ENCODE measurements around the gene PRR13.
"Not testable (repeated sequence)": the region's sequence is repeated elsewhere in the genome, so short reads cannot be mapped to it uniquely, and the experiment has no call there.

PRR13 gene

DNA sequence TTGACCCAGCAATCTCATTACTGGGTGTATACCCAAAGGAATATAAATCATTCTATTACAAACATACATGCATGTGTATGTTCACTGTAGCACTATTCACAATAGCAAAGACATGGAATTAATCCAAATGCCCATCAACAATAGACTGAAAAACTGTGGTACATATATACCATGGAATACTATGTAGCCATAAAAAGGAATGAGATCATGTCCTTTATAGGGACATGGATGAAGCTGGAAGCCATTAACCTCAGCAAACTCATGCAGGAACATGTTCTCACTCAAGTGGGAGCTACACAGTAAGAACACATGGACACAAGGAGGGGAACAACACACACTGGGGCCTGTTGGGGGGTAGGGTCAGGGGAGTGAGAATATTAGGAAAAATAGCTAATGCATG, 2.0 kb upstream of the PRR13 start:
- DNase-seq (ENCODE audit: low read depth) = not testable (repeated sequence)

DNA sequence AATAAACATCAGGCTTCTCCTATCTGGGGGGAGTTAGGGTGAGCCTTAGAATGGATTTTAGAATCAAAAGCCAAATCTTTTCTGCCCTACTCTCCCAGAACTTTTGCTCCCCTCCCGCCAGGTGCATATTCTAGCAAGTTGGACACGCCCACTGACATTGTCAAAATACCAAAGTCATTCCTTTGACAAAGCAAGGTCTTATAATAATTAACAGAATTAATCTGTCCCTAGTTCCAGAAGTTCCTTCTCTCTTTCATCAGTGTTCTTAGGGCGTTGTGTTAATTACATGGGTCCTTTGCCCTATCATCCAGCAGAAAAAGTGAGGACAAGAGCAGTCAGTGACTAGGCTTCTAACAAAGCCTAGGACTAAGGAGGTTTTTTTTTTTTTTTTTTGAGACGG, 2.4 kb downstream of the PRR13 start:
- DNase-seq (ENCODE audit: low read depth) = no peak

DNA sequence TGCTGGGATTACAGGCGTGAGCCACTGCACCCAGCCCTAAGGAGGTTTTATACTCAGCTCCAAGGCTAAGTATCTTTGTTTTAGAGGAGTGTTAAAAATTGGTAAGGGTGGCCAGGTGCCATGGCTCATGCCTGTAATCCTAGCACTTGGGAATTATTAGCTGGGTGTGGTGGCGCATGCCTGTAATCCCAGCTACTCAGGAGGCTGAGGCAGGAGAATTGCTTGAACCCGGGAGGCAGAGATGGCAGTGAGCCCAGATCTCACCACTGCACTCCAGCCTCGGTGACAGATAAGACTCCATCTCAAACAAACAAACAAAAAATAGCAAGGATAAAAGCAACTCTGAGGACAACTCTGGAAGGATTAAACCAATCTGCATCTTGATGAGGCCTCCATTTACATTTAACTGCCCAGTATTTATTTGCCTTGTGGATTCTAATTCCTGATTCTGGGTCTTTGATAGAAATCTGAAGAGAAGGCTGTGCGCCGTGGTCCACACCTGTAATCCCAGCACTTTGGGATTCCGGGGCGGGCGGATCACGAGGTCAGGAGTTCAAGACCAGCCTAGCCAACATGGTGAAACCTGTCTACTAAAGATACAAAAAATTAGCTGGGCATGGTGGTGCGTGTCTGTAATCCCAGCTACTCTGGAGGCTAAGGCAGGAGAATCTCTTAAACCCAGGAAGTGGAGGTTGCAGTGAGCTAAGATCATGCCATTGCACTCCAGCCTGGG, 3.2 kb downstream of the PRR13 start:
- not testable (repeated sequence) for DNase-seq (ENCODE audit: low read depth)

DNA sequence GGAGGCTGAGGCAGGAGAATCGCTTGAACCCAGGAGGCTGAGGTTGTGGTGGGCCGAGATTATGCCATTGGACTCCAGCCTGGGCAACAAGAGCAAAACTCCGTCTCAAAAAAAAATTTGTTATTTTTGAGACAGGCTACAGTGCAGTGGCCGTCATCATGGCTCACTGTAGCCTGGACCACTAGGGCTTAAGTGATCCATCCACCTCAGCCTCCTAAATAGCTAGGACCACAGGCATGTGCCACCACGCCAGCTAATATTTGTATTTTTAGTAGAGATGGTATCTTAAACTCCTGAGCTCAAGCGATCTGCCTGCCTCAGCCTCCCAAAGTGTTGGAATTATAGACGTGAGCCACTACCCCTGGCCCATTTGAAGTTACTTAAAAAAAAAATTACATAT, 9.4 kb downstream of the PRR13 start:
- DNase-seq (ENCODE audit: low read depth) = no peak

DNA sequence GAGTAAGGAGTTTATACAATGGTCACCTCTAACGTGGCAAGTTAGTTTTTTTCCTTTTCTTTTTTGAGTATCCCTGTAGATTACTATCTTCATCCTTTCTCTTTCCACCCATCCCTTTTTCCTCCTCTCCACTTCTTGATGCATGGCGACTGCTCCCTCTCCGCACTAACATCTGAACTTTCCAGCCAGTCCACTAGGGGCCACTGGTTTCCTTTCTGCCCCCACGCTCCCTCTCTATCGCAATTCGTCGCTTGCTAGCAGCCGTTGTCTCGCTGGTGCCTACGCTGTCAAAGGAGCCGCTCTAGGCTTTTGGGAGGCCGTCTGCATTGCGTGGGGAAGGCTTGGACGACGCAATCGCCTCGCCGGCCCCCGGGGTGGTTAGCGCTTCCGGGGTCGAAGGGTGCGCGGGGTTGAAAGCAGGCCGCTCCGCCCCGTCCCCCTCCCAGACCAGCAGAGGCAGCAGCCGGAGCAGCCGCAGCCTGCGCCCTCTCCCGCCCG, 10.2 kb downstream of the PRR13 start, which contains the start of gene PCBP2:
TSS of gene PCBP2 (plus strand) at position 442 of the 498 bp plus-strand sequence. CDS start 2,699 bp downstream, outside the sequence.
- peak; percentile 93 for DNase-seq (ENCODE audit: low read depth)

DNA sequence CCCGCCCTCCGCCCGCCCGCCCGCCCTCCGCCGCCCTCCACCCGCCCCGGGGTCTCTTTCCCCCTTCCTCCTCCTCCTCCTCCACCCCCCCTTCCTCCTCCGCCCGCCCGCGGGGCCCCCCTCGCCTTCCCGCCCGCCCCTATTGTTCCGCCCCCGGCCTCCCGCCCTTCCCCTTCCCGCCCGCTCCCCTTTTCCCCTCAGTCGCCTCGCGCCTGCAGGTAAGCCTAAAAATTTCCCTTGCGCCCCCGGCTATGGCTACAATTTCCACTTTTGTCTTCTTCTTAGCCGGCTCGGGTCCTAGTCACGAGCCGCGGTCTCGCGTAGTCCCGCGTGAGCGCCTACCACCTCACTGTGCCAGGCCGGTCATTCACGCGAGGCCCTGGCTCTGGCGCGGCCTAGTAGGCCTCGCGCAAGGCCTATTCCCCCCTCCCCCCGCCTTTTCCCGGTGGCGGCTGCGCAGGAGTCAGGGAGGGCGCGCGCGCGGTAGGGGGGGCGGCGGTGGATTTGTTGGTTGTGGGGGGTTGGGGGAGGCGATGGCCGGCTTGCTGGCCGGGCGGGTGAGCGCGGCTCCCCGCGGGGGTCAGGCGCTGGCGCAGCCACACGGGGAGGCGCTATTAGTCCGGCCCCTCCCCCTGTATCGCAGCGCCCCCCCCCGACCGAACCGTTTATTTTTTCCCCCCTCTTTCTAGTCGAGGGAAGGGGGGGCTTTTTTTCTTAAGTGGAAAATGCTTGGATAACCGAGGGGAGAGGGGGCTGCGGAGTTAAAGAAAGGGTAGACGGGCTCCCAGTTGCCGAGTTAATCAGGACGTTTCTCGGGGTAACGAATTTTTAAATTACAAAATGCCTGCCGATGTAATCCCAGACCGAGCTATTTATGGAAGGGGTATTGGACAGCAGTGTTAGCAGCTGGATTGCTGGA, 10.9 kb downstream of the PRR13 start:
- DNase-seq (ENCODE audit: low read depth) = peak; percentile 57

DNA sequence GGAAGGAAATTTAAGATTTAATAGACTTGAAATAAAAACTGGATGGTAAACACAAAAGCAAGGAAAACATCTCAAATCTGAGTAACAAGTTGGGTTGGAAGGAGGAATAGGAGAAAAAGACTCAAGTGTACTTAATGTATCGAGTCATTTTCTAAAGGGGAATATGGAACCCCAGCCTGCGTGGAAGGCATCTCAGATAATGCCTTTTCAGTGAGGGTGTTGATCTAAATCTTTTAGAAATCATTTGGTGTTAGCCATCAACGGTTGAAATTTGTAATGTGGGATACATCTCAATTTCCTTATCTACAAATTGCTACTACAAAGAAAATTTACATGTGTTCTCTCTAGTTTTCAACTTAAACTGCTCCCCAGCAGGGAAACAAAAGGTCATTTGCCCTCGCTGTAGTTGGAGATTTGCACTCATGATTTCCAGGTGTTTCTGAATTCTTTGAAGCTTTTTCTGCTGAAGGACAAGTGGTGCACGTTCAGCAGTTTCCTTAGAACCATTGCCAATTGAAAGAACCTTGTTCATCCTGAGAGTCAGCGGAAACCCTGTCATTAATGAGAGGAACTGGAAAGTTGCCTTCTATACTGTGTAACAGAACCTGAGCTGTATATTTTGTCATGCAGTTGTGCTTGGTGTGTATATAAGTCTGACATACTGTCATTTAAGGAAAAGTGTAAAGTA, 12.6 kb downstream of the PRR13 start:
- no peak for DNase-seq (ENCODE audit: low read depth)

DNA sequence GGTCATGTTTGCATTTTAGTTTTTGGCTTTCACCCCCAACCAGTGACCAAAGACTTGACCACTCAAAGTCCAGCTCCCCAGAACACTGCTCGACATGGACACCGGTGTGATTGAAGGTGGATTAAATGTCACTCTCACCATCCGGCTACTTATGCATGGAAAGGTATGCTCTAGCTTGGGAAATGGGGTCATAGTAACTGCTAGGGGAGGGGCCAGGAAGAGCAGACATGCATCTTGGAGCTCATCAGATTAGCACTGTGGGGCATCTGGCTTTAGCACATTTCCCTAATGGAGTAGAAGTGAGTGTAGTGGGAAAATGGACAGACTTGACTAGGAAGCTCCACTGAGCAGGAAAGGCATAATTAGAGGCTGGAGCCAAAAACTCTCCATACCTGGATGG, 13.2 kb downstream of the PRR13 start:
- no peak for DNase-seq (ENCODE audit: low read depth)

DNA sequence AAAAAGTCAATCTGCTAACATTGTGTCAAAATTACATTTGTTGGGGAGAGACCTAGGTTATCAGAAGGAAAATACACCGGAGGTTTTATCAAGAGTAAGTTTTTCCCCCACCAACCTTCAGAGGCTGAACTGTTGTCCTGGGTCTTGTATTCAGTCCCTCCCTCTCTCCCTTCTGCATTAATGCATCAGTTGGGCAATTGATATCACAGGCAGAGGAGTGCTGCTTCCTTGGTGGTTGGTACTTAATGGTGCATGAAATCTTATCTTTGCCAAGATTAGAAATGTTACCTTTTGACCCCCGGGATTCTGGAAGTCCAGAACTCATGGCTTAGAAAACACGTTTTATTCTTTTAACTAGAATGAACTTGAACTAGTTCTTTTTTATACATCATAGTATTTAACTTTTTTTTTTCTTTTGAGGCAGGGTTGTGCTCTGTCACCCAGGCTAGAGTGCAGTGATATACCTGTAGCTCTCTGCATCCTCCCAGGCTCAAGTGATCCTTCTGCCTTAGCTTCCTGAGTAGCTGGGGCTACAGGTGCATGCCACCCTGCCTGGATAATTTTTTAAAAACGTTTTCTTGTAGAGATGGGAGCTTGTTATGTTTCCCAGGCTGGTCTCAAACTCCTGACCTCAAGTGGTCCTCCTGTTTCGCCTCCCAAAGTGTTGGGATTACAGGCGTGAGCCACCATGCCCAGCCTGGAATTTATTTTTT, 15.3 kb downstream of the PRR13 start:
- no peak for DNase-seq (ENCODE audit: low read depth)

DNA sequence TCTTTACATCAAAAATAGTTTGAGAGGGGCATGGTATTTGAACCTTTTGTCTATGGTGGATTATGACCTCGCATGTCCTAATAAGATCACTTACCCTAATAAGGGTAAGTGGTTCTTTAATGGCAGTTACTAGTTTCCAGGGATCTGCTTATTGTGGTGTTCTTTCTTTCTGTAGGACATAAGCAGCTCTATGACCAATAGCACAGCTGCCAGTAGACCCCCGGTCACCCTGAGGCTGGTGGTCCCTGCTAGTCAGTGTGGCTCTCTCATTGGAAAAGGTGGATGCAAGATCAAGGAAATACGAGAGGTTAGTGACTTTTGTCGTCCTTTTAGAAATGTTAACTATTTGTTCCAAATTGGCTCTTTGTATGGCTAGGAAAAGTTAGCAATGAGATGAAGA, 17.6 kb downstream of the PRR13 start:
- DNase-seq (ENCODE audit: low read depth) = no peak

DNA sequence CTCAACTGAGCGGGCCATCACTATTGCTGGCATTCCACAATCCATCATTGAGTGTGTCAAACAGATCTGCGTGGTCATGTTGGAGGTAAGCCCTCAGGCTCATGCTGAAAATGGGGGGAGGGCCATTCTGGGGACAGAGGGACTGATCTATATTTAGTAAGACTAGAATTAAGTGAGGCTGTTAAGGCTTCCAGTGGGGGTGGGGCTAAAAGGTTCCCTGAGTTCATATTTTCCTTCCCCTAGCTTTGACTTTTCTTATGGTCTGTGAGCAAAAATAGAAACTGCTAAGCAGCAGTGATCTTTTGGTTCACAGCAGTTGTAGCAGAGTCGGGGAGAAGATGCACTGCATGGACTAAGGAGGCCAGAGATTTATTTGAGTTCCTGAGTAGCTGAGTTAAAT, 19.5 kb downstream of the PRR13 start:
- no peak for DNase-seq (ENCODE audit: low read depth)

DNA sequence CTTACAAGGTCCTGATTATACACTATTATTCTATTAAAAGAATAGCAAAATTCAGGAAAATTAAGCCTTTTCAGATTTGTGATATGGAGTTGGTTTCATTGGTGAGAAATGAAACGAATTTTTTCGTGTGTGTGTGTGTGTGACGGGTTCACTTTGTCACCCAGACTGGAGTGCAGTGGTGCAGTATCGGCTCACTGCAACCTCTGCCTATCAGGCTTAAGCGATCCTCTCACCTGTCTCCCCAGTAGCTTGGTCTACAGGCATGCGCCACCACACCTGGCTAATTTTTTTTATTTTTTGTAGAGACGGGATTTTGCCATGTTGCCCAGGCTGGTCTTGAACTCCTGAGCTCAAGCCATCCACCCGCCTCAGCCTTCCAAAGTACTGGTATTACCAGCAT, 20.1 kb downstream of the PRR13 start:
- DNase-seq (ENCODE audit: low read depth) = no peak

DNA sequence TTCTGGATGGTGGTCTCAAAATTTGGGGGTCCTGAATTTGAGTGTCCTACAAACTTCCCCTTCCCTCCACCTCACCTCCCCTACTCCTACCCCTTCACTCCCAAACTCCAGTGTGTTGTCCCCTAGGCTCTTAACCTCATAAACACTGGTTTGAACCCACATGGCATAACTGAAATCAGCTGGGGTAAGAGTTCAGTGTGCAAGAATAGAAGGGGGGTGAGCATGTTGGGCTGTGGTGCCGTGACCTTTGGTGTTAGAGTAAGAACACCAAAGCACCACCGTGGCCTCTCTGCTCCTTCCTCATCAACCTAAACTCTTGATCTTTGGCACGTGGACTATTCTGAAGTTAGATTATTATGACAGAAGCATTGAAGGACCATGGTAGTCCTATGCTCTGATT, 21.4 kb downstream of the PRR13 start:
- DNase-seq (ENCODE audit: low read depth) = no peak

DNA sequence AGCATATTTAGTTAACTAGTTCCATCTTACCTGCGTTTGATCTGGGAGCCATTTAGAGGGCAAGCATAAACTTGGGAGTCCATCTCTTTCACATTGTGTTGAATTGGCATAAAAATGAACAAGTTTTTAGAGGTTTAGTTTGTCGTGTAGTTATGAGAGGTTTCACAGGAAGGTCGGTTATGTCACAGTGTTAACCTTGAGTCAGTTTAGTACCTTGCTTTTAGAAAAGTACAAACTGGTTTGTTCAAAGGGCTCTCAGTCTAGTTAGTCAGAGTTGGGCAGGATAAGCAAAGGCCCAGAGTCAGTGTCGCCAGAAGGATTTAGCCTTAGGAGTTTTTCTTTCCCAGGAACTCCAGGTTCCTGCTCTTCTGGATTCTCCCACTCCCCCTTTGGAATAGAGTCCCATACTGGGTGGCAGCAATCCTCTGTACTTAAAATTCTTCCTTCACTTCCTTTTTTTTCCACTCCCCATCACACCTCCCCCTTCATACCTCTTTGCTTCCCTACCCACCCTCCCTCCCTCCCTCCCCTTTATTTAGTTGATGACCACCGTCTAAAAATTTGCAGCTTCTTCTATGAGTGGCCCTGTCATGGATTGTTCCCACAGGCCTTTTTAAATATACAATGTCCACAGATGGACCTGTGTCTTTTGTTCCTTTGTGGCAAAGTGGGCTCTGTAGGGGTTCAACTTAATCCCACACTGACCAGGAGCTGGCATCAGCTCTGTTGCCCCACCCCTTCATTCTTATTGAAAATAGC, 22.4 kb downstream of the PRR13 start:
- DNase-seq (ENCODE audit: low read depth) = no peak

DNA sequence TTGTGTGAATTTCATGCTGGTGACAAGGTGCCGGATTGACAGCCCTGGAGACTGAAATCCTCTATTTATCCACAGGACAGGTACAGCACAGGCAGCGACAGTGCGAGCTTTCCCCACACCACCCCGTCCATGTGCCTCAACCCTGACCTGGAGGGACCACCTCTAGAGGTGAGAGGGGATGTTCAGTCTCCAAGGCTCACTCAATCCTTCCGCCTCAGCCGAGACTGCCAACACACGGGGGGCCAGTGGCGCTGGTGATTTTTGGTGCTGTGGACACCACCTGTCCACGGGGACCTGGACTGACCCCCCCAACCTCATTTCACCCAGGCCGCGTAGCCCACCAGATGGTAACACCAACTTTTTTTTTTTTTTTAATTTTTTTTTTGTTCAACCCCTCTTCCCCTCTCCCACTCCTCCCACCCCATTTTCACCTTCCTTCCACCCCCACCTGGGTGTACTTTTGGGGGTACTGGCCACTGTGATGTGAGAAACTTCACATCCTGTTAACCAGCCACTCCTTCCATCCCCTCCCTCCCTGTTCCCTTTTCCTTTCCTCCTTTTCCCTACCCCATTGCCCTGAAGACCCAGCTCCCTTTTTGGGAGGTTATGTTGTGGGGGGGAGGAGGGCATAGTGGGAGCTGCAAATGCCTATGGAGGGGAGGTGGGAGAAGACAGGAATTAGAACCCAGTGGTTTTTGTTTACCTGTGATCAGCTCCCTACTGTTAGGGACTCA, 23.3 kb downstream of the PRR13 start:
- no peak for DNase-seq (ENCODE audit: low read depth)

DNA sequence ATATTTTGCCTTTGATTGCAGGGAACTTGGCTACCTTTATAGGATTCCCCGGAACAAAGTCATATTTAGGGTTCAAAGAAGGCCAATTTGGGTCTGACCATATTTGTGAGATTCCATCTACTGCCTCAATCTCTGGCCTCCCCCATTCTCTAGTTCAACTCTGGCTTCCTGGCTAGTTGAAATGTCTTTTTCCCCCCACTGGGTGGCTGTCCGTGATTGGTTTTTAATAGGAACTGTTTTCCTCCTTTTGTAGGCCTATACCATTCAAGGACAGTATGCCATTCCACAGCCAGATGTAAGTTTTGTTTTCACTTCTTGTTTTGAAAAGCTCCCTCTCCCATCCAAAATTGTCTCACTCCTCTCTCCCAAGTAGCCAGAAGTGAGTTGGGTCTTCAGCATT, 24.1 kb downstream of the PRR13 start:
- no peak for DNase-seq (ENCODE audit: low read depth)

DNA sequence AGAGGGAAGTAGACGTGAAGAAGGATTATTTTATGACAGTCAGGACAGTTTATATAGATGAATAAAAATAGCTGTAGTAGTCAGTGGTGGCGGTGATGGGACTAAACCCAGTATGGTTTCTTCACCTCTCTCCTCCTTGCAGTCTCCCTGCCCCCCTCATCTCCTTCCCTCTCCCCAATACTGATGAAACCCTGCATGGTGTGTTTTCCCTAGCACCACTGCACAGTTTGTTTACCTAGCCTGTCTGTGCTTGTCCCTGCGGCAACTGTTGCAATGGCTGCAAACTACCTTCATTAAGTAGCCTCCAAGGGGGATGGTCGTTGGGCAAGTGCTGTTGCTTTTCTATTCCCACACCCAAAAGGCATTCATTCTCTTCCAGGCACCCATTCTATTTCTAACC, 25.1 kb downstream of the PRR13 start:
- no peak for DNase-seq (ENCODE audit: low read depth)

DNA sequence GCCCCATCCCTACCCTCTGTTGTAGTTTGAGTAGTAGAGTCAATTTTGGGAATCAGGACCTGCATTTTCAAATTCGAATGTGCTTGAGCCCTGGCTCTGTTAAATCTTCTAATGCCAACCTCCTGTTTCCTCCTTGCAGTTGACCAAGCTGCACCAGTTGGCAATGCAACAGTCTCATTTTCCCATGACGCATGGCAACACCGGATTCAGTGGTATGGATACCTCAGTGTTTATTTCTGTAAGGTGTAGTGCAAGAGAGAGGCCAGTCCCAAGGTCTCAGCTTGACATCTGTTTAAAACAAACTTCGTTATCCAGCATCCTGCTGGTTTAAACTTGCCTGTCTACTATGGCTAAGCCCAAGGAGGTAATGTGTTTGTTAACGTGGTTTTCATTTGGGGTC, 25.5 kb downstream of the PRR13 start:
- no peak for DNase-seq (ENCODE audit: low read depth)

DNA sequence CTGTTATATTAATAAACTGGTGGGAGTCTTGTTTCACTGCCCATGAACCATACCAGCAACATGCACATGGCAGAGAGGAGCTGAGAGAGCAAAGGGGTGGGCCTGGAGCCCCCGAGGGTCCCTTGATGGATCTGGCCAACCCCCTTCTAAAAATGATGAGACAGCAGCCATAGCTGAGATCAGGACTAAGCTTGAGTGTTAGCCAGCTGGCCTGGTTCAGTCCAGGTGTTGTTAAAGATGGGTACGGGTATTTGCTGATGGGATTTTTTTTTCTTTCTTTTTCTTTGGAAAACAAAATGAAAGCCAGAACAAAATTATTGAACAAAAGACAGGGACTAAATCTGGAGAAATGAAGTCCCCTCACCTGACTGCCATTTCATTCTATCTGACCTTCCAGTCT, 26.3 kb downstream of the PRR13 start:
- DNase-seq (ENCODE audit: low read depth) = no peak

DNA sequence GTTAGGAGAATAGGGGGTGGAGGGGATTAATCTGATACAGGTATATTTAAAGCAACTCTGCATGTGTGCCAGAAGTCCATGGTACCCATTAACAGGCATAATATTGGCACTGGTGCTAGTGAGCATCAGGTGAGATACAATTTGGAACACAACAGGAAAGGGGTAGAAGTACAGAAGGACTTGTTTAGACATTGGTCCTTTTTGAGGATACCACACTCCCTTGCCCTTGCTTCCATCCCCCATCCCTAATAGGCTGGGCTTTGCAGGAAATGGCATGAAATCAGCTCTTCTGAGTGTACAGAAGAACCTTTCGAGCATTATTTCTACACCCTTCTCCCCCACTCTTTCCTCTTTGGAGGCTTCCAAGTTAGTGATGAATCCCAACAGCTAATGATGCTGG, 26.7 kb downstream of the PRR13 start:
- DNase-seq (ENCODE audit: low read depth) = no peak

Data from stimulated activated CD8-positive, alpha-beta memory T cell treated with anti-CD3 and anti-CD28 coated beads, Interleukin-15, amount 100 ng/mL, for 1 hour (primary cell).